ENCODE results near the gene CDH23.

DNA sequence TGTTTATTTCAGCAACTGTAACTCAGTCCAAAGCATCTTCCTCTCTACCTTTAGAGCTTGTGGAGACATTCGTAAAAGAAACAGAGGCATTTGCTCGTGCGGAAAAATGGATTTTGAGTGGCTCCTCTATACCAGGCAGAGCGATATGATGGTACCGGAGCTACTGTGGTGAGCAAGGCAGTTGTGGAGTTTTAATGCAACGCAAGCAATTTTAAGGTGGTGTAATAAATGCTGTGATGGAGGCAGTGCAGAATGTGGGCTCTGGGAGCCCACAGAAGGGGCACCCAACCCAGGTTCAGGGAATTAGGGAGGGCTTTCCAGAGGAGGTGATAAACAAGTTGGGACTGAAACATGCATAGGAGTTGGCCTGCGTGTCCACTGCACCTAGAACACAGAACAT lies 149.5 kb downstream of the CDH23 start:
- TF ChIP-seq, protein P1, sequence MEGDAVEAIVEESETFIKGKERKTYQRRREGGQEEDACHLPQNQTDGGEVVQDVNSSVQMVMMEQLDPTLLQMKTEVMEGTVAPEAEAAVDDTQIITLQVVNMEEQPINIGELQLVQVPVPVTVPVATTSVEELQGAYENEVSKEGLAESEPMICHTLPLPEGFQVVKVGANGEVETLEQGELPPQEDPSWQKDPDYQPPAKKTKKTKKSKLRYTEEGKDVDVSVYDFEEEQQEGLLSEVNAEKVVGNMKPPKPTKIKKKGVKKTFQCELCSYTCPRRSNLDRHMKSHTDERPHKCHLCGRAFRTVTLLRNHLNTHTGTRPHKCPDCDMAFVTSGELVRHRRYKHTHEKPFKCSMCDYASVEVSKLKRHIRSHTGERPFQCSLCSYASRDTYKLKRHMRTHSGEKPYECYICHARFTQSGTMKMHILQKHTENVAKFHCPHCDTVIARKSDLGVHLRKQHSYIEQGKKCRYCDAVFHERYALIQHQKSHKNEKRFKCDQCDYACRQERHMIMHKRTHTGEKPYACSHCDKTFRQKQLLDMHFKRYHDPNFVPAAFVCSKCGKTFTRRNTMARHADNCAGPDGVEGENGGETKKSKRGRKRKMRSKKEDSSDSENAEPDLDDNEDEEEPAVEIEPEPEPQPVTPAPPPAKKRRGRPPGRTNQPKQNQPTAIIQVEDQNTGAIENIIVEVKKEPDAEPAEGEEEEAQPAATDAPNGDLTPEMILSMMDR (IDR thresholded peaks at IDR 0.05) = no peak
- no peak for TF ChIP-seq ZFX (IDR thresholded peaks at IDR 0.05; ENCODE audit: borderline replicate concordance)

Measured in 22Rv1 (cell line).